HL-60 (cell line): ENCODE data around the gene ARIH1.

ENCODE experiments used
- DNase-seq, 2 experiments: peaks; one replicate each; pipeline ENCODE4 v3.0.0-alpha.2; 2010 to 2020; ENCODE audit warnings: low read depth in 1 of 2, low spot score in 1 of 2
- H3K27ac ChIP-seq: fragments of 250-450 bp; sonication (Bioruptor Pico); replicated peaks from 2 replicates; pipeline ENCODE4 v1.5.1; 2020; ENCODE audit warnings: mild to moderate bottlenecking, moderate library complexity
- H3K27me3 ChIP-seq: fragments of 250-450 bp; sonication (Bioruptor Pico); 2 replicates; pipeline ENCODE4 v1.5.1; 2021; ENCODE audit warnings: mild to moderate bottlenecking, moderate library complexity; ENCODE audit not compliant: insufficient read depth, poor library complexity, severe bottlenecking
- H3K4me3 ChIP-seq: replicated peaks from 2 replicates; pipeline ENCODE4 v1.5.1; 2011; ENCODE audit warnings: mild to moderate bottlenecking, control low read depth, low read length; ENCODE audit not compliant: insufficient read depth
- GABPA ChIP-seq: IDR thresholded peaks from 2 replicates; pipeline ENCODE4 v1.6.1; 2012; ENCODE audit warnings: low read depth
- POLR2AphosphoS5 ChIP-seq: IDR thresholded peaks from 2 replicates; pipeline ENCODE4 v1.6.1; 2012; ENCODE audit warnings: low read depth
- SPI1 ChIP-seq: IDR thresholded peaks from 2 replicates; pipeline ENCODE4 v1.6.1; 2012; ENCODE audit warnings: low read depth, mild to moderate bottlenecking, borderline replicate concordance
- TF ChIP-seq, protein P1 (sequence below): IDR thresholded peaks from 2 replicates; pipeline ENCODE4 v1.6.1; 2012; ENCODE audit warnings: low read depth; ENCODE audit not compliant: insufficient replicate concordance
- TF ChIP-seq, protein P2 (sequence below): IDR thresholded peaks from one replicate; pipeline ENCODE4 v1.5.1; 2011; ENCODE audit warnings: low read length, control low read depth, inconsistent platforms; ENCODE audit not compliant: insufficient read depth

ARIH1 gene

DNA sequence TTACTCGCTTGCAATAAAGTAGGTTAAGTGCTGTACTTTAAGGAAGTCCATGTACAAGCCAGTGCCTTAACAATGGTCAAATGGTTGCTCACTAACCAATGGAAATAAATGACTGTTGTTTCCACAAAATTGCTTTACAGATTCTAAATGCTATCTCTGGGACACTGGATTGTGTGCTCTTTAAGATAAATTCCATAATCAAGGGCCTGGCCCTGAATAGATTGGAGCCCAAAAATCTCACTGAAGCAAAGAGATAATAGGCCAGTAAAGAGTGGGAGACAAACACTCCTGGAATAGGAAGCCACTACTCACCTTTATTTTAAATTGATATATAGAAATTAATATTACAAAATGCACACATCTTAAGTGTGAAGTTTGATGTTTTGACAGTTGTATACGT is 118.0 kb downstream of the ARIH1 start:
- no peak for DNase-seq
- Histone ChIP-seq H3K4me3 (no peak overlapping the region), H3K27me3 (no peaks in the 10 kb centered on the region), H3K27ac (no peak overlapping the region)
- TF ChIP-seq, protein P1, sequence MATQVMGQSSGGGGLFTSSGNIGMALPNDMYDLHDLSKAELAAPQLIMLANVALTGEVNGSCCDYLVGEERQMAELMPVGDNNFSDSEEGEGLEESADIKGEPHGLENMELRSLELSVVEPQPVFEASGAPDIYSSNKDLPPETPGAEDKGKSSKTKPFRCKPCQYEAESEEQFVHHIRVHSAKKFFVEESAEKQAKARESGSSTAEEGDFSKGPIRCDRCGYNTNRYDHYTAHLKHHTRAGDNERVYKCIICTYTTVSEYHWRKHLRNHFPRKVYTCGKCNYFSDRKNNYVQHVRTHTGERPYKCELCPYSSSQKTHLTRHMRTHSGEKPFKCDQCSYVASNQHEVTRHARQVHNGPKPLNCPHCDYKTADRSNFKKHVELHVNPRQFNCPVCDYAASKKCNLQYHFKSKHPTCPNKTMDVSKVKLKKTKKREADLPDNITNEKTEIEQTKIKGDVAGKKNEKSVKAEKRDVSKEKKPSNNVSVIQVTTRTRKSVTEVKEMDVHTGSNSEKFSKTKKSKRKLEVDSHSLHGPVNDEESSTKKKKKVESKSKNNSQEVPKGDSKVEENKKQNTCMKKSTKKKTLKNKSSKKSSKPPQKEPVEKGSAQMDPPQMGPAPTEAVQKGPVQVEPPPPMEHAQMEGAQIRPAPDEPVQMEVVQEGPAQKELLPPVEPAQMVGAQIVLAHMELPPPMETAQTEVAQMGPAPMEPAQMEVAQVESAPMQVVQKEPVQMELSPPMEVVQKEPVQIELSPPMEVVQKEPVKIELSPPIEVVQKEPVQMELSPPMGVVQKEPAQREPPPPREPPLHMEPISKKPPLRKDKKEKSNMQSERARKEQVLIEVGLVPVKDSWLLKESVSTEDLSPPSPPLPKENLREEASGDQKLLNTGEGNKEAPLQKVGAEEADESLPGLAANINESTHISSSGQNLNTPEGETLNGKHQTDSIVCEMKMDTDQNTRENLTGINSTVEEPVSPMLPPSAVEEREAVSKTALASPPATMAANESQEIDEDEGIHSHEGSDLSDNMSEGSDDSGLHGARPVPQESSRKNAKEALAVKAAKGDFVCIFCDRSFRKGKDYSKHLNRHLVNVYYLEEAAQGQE: no peak
- TF ChIP-seq, protein P2, sequence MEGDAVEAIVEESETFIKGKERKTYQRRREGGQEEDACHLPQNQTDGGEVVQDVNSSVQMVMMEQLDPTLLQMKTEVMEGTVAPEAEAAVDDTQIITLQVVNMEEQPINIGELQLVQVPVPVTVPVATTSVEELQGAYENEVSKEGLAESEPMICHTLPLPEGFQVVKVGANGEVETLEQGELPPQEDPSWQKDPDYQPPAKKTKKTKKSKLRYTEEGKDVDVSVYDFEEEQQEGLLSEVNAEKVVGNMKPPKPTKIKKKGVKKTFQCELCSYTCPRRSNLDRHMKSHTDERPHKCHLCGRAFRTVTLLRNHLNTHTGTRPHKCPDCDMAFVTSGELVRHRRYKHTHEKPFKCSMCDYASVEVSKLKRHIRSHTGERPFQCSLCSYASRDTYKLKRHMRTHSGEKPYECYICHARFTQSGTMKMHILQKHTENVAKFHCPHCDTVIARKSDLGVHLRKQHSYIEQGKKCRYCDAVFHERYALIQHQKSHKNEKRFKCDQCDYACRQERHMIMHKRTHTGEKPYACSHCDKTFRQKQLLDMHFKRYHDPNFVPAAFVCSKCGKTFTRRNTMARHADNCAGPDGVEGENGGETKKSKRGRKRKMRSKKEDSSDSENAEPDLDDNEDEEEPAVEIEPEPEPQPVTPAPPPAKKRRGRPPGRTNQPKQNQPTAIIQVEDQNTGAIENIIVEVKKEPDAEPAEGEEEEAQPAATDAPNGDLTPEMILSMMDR: no peak
- TF ChIP-seq GABPA (no peak), POLR2AphosphoS5 (no peak), SPI1 (no peak)

DNA sequence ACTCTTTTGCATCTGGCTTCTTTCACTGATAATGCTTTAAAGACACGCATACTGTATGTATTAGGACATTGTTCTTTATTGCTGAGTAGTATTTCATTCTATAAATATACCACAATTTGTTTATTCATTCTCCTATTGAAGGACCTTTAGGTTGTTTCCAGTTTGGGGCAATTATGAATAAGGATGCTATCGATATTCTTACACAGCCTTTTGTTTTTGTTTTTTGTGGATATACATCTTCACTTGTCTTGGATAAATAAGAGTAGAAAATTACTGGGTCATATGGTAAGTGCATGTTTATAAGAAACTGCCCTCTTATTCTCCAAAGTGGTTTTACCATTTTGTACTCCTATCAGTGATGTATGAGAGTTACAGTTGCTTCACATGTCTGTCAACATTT is 118.5 kb downstream of the ARIH1 start:
- Histone ChIP-seq H3K4me3 (no peak overlapping the region), H3K27me3 (no peaks in the 10 kb centered on the region), H3K27ac (no peak overlapping the region)
- DNase-seq: no peak
- TF ChIP-seq POLR2AphosphoS5: no peak

DNA sequence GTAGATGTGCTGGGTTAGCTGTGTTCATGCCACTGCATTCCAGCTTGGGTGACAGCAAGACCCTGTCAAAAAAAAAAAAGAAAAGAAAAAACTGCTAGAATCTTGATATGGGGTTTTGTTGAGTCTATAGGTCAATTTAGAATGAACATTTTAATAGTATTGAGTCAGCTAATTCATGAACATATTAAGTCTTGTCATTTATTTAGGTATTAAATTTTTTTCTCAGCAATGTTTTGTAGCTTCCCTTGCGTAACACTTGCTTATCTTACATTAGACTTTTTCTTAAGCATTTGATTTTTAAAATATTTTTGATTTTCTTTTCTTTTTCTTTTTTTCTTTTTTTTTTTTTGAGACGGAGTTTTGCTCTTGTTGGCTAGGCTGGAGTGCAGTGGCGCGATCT is 119.7 kb downstream of the ARIH1 start:
- Histone ChIP-seq H3K4me3 (no peak overlapping the region), H3K27ac (no peak overlapping the region), H3K27me3 (no peaks in the 10 kb centered on the region)
- DNase-seq: no peak
- TF ChIP-seq, protein P2: no peak
- no peak for TF ChIP-seq SPI1
- no peak for TF ChIP-seq POLR2AphosphoS5
- no peak for TF ChIP-seq GABPA
- TF ChIP-seq, protein P1: no peak

DNA sequence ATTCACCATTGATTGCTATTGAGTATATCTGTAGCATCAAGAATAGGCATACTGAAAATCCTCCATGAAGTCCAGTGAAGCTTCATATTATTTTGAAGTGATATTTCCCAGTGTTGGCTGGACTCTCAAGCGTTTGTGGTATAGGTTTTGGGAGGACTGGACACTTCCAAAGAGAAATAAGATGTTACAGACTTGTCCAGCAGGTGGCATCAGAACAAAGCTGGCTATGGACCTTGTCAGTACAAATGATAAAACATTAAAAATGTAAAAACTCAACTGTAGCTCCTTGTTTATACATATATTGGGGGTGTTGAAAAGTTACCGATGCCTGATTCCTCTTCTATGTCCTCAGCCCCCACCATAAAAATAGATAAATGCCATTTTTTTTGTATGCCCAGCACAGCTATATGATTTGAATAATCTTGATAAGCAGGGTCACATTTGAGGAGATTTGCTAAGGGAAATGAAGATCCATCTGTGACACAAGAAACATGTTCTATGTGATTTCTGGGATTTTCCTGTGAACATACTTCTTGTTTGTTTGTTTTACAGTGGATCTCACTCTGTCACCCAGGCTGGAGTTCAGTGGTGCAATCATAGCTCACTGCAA is 125.8 kb downstream of the ARIH1 start:
- Histone ChIP-seq H3K4me3 (no peak overlapping the region), H3K27ac (no peak overlapping the region), H3K27me3 (no peaks in the 10 kb centered on the region)
- peak; percentile 13 to 20 for DNase-seq
- TF ChIP-seq SPI1: no peak
- TF ChIP-seq GABPA: no peak
- no peak for TF ChIP-seq POLR2AphosphoS5
- TF ChIP-seq, protein P1: no peak
- TF ChIP-seq, protein P2: peak; percentile 25
